Brain microvascular endothelial cell (primary cell): ENCODE data around the gene MYPN.

ENCODE experiments used
- DNase-seq: peaks from one replicate; pipeline ENCODE4 v3.0.0-alpha.2; 2020
- H3K27ac ChIP-seq: fragments of 250-450 bp; sonication (Bioruptor Pico); 2 replicates; pipeline ENCODE4 v1.5.1; 2020; ENCODE audit warnings: mild to moderate bottlenecking, moderate library complexity
- H3K27me3 ChIP-seq: fragments of 250-450 bp; sonication (Bioruptor Pico); replicated peaks from 2 replicates; pipeline ENCODE4 v1.5.1; 2020; ENCODE audit warnings: mild to moderate bottlenecking
- H3K36me3 ChIP-seq: fragments of 250-450 bp; sonication (Bioruptor Pico); replicated peaks from 2 replicates; pipeline ENCODE4 v1.5.1; 2020; ENCODE audit warnings: mild to moderate bottlenecking
- H3K4me3 ChIP-seq: 2 replicates; pipeline ENCODE4 v1.5.1; 2011; ENCODE audit warnings: low read depth, mild to moderate bottlenecking, control low read depth, low read length, moderate library complexity
- CTCF ChIP-seq: IDR thresholded peaks from 2 replicates; pipeline ENCODE4 v1.5.1; 2011; ENCODE audit warnings: low read depth, mild to moderate bottlenecking, moderate library complexity, low read length, control low read depth, inconsistent platforms; ENCODE audit errors: missing control alignments
- in situ Hi-C: cut with HindIII; loops from 2 replicates; pipeline ENCODE4 v1.10.0; 2017; ENCODE audit warnings: low sequenced_read_pairs, low pct_ligation_motif_present

Gene MYPN

GRCh38 chr10:68223535-68224165 is 114.4 kb downstream of the MYPN start:
- H3K27ac ChIP-seq, result no peak overlapping the region
- in situ Hi-C loops, result no loop called here
- TF ChIP-seq CTCF, result peak; percentile 24
- H3K4me3 ChIP-seq, result no peak overlapping the region
- DNase-seq, result no peak
- H3K36me3 ChIP-seq, result no peaks in the 10 kb centered on the region
- H3K27me3 ChIP-seq, result no peaks in the 10 kb centered on the region

GRCh38 chr10:68224810-68225209 is 115.5 kb downstream of the MYPN start:
- Histone ChIP-seq H3K4me3 (no peak overlapping the region), H3K36me3 (no peaks in the 10 kb centered on the region), H3K27ac (no peak overlapping the region), H3K27me3 (no peaks in the 10 kb centered on the region)
- in situ Hi-C loops, result no loop called here
- DNase-seq, result no peak
- TF ChIP-seq CTCF, result no peak

GRCh38 chr10:68230268-68230667 is 121.0 kb downstream of the MYPN start:
- peaks cover 2% of the 10 kb centered on the region for H3K27me3 ChIP-seq
- TF ChIP-seq CTCF, result no peak
- in situ Hi-C loops, result no loop called here

GRCh38 chr10:68231106-68231816 is 122.0 kb downstream of the MYPN start:
- Histone ChIP-seq H3K4me3 (peak overlapping the region; percentile 69), H3K27me3 (peaks cover 2% of the 10 kb centered on the region), H3K36me3 (no peaks in the 10 kb centered on the region), H3K27ac (no peak overlapping the region)
- peak; percentile 54 for DNase-seq
- in situ Hi-C loops, result no loop called here
- TF ChIP-seq CTCF, result peak; percentile 15

More at GRCh38 chr10:68230268-68230667, 121.0 kb downstream of the MYPN start:
- Histone ChIP-seq H3K36me3 (no peaks in the 10 kb centered on the region), H3K27ac (no peak overlapping the region), H3K4me3 (no peak overlapping the region)
- DNase-seq, result no peak

GRCh38 chr10:68231817-68232251 is 122.5 kb downstream of the MYPN start, which contains the start of gene ATOH7:
Gene ATOH7 (minus strand): TSS chr10:68232113. CDS start chr10:68231677, 436 bp downstream.
- in situ Hi-C loops, result no loop called here
- DNase-seq, result no peak
- peak within 1 kb of the TSS; percentile 69 for H3K4me3 ChIP-seq
- TF ChIP-seq CTCF, result no peak
- H3K27ac ChIP-seq, result no peak within 1 kb of the TSS
- H3K27me3 ChIP-seq, result peaks cover 2% of the 10 kb centered on the region
- H3K36me3 ChIP-seq, result no peaks in the 10 kb centered on the region
